Lower leg skin (tissue), 4 donors: ENCODE measurements around the gene POMC. TPM values are rescaled to one million over a fixed set of nuclear protein-coding genes. Genes with fewer than 3 reads are reported as not detected.

Source experiments
- DNase-seq, 2 donors: peaks; one replicate each; pipeline ENCODE4 v3.0.0-alpha.2; 2019; ENCODE audit warnings: low spot score in 2 of 2
- H3K4me3 ChIP-seq: fragments of 200-600 bp; sonication (generic); 2 replicates; pipeline ENCODE4 v1.5.1; 2017; ENCODE audit warnings: mild to moderate bottlenecking, low read depth; ENCODE audit not compliant: poor library complexity, severe bottlenecking
- CTCF ChIP-seq, 3 donors: fragments of 450-650 bp; IDR thresholded peaks; one replicate each; pipeline ENCODE4 v1.5.1; 2016; ENCODE audit warnings: antibody characterized with exemption in 3 of 3, mild to moderate bottlenecking in 3 of 3, moderate library complexity in 2 of 3
- POLR2A ChIP-seq, 2 donors: fragments of 450-650 bp; IDR thresholded peaks; one replicate each; pipeline ENCODE4 v1.6.1; 2016 to 2017; ENCODE audit warnings: antibody characterized with exemption in 2 of 2, mild to moderate bottlenecking in 1 of 2, moderate library complexity in 1 of 2
- WGBS, 2 donors: methylation state at CpG; one replicate each; pipeline ENCODE4 v1.1.5; 2018; 5-methylcytosine and 5-hydroxymethylcytosine counted together
- intact Hi-C: fragments of 100-400 bp; cut with DNase I; formaldehyde crosslinking; loops from one replicate; pipeline ENCODE4 v1.15.0; 2023; ENCODE audit warnings: low total_unique reads
- total RNA-seq, 4 donors: library from RNA; depleted of rRNA; stranded (reverse); fragments of >200 nt; gene quantifications; one replicate each; pipeline ENCODE4 v1.1.0, GENCODE V29; 2016

The POMC gene
- total RNA-seq, 4 donors from 2014 or later = 3.4 to 23.3 (median 6.6) TPM

DNA sequence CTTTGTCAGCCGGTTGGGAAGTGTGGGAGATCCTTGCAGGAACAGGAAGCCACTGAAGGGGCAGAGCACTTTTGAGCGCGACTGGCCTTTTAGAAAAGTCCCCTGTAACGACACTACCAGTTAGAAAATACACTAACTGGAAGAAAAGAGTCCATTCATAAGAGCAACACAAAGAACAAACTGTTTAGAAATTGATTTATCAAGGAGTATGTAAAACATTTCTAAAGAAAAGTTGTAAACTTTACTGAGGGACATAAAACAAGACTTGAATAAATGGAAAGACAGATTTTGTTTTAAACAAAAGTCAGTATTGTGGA lies 29.8 kb upstream of the POMC start:
- whole genome bisulfite sequencing, 2 donors = 64 to 65% methylated on average over 4 of the region's 4 CpGs
- intact Hi-C loops = no loop called here
- H3K4me3 ChIP-seq = no peak overlapping the region
- DNase-seq = no peak
- no peak for TF ChIP-seq CTCF (IDR thresholded peaks at IDR 0.05)

DNA sequence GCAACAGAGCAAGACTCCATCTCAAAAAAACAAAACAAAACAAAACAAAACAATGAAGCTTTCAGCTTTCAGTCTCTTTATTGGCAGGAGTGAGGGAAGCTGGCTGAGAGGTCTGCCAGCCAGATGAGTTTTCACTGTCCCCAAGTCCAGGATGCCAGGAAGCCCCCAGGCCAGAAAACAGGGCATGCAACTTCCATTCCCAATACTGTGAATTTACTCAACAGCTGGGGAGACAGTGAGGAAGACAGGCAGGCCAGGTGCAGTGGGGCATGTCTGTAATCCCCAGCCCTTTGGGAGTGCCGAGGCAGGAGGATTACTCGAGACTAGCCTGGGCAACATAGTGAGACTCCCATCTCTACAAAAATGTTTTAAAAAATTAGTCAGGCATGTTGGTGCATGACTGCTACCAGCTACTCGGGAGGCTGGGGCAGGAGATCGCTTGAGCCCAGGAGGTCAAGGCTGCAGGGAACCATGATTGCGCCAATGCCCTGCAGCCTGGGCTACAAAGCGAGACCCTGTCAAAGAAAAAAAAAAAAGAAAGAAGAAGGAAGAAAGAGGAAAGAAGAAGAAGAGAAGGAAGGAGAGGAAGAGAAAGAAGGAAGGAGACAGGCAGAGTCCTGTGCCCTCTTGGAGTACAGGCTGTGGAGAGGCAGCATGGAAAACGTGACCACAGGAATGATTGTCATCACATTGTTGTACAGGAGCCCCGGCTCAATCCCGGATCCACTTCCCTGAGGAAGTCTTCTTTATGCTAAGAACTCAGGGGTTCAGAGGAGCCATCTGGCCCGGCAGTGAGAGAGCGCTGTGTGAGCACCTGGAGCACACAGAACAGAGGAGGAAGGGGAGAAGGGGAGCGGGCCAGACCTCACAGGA lies 29.2 kb upstream of the POMC start:
- no peak for TF ChIP-seq CTCF (IDR thresholded peaks at IDR 0.05)
- no peak for TF ChIP-seq POLR2A (IDR thresholded peaks at IDR 0.05)
- intact Hi-C loops = no loop called here
- no peak overlapping the region for H3K4me3 ChIP-seq
- no peak for DNase-seq
- WGBS, 2 donors = 52 to 56% methylated on average over 12 of the region's 12 CpGs

DNA sequence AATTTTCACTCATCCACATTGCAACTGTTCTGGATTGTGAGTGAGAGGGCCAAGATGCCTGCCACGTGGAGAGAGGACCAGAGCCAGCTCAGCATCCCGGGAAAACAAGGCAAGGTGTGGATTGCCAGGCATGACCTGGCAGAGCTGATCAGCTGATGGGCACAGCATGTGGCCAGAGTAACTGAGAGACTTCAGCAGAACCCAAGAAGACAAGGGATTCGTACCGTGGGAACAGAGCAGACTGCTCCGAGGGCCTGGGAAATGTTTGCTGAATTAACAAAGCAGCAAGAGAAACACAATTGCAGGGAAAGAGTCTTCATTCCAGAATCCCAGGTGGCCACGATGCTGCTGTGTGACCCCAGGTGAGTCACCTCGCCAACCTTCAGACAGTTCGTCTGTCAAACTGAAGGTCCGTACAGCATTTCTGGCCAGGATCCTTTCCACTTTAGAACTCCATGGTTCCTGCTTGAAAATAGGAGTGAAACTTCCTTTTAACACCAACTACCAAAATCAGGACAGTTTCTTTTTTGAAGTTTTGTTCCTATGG lies 26.3 kb upstream of the POMC start:
- DNase-seq = no peak
- intact Hi-C loops = no loop called here
- H3K4me3 ChIP-seq = no peak overlapping the region

GRCh38 chr2:25190536-25190935 lies 22.2 kb upstream of the POMC start:
- no peak for TF ChIP-seq CTCF (IDR thresholded peaks at IDR 0.05)
- no peak for TF ChIP-seq POLR2A (IDR thresholded peaks at IDR 0.05)
- intact Hi-C loops = no loop called here
- no peak overlapping the region for H3K4me3 ChIP-seq
- 77 to 88% methylated on average over 5 of the region's 5 CpGs for WGBS, 2 donors
- DNase-seq = no peak

More for the DNA sequence above, 26.3 kb upstream of the POMC start:
- 82 to 91% methylated on average over 9 of the region's 9 CpGs for WGBS, 2 donors
- no peak for TF ChIP-seq POLR2A (IDR thresholded peaks at IDR 0.05)
- TF ChIP-seq CTCF (IDR thresholded peaks at IDR 0.05) = no peak

- TF ChIP-seq CTCF (IDR thresholded peaks at IDR 0.05) (no peak), POLR2A (IDR thresholded peaks at IDR 0.05) (no peak)
- intact Hi-C loops = no loop called here
- 80 to 81% methylated on average over 4 of the region's 4 CpGs for WGBS, 2 donors
- no peak overlapping the region for H3K4me3 ChIP-seq
- no peak for DNase-seq
Observed at GRCh38 chr2:25188405-25188804, 20.0 kb upstream of the POMC start.
